Amniotic epithelial cell (primary cell): ENCODE data around the gene GPATCH3.
"Not testable (repeated sequence)": the region's sequence is repeated elsewhere in the genome, so short reads cannot be mapped to it uniquely, and the experiment has no call there.

ENCODE experiments used
- DNase-seq: peaks from one replicate; pipeline ENCODE4 v3.0.0-alpha.2; 2010; ENCODE audit warnings: low read depth

Gene GPATCH3

DNA sequence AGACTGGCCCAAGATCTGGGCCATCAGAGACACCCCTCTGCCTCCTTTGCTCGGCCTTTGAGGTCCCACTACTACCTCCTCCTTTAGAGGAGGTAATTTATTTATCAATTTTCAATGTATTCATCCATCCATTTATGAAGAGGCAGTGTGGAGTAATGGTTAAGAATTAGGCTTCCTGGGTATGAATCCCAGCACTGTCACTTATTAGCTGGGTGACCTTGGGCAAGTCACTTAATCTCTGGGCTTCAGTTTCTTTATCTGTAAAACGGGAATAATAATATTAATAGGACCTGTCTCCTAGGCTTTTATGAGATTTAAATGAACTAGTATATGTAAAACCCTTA, 11.9 kb upstream of the GPATCH3 start:
- DNase-seq, result no peak

DNA sequence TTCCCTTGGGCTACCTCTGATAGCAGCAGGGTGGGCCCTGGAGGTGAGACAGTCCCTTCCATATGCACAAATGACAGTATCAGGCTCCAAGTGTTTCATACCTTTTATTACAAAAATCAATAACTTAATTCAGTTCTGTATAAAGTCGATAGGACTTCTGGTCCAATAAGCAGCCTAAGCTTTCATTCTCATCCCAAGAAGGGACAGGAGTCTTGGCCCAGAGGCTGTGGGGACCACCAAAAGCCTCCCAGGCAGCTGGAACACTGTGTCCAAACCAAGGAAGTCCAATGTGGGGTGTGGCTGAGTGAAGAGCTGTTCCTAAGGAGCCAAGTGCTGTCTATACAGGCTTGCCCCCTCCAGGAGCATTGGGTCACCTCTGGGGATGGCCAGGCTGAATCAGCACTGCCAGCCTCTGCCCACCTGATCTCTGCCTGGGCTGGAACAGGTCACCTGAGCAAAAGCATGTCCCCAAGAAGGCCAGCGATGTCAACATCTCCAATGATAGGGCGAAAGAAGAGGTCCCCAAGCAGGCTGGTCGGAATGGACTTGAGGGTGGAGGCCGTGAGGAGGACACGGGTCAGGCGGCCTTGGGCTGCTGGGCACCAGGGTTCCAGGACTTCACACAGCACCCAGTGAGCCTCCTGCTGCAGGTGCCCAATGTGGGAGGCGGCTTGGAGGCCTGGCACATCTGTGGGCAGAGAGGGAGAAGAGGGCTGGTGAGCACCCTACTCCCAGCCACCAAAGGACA, 11.3 kb upstream of the GPATCH3 start:
- no peak for DNase-seq

DNA sequence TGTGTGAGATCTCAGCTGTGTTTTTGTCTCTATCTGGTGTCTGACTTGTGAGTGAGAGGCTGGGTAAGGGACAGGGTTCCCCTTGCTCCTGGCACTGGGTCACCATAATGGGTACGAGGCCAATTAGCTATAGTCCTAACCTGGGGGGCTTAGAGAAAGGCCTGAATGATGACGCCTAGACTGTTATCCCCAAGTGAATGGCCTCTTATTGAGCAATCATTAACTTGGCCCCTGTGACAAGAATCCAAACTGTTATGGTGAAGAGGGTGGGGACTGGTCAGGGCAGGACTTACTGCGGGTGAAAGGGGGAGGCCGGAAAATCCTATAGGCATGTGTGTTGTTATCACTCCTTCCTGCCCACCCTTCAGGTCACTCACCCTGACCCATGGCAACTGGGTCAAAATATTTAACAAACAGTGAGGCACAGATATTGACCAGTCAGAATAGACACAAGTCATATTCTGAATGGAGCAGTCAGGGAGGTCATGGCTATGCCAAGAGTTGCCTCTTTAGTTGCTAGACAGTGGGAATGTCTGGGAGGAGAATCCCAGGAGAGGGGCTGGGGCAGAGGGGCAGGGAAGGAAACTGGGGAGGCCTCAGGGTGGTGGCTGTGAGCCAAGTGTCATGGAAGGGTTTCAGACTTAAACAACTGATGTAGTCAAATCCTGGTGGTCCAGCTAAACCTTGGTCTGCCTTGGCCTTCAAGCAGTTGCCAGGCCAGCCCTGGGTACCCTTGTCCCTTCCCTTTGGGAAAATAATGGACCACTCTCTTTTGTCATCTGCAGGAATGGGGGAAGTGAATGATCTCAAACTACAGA, 10.3 kb upstream of the GPATCH3 start:
- no peak for DNase-seq

DNA sequence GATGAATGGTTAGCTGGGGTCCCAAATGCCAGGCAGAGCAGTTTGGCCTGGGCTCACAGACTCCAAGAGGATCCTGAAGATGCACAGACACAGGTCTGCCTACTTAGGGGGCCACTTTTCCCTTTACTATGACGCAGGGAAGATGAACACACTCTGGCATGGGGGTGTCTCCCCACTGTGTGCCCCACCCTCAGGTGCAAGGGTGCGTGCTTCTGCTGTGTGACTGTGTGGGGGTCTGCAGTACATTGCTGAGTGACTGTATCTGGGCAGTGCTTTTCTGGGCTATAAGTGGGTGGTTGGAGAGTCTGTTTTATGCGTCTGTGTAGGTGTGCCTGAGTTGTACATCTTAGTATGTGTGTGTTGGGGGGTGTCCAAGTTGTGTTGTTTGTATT, 9.7 kb upstream of the GPATCH3 start:
- no peak for DNase-seq

DNA sequence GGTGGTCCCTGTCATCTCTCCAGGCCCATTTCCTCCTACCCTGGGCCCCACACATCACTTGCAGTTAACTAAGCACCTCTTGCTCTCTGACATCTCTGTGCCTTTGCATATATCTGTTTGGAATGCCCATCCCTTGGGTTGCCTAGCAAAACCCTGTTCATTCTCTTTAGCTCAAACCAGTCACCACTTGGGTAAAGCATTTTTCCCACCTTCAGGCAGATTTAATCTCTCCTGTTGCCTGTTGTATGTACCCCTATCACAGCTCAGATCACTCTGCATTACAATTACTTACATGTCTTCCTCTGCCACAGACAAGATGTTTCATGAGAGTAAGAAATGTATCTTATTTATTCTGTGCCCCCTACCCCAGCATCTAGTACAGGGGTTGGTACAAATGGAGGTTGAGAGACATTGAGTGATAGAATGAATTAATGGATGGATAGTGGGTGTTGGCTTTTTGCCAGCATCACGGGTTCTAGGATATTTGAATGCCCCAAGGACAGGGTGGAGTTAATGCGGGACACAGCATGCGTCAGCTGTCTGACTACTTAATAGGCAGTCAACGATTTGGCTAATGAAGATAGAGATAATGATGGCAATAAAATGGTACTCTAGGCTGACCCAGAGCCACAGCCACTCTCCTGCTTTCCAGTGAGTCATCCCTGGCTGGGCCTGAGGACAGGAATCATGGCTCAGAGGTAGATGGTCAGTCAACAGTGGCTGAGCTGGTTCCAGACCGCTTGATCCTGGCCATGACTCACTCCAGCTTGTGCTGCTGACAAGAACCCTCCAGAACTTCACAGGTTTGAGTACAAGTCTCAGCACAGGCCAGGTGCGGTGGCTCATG, 7.0 kb upstream of the GPATCH3 start:
- peak; percentile 88 for DNase-seq

DNA sequence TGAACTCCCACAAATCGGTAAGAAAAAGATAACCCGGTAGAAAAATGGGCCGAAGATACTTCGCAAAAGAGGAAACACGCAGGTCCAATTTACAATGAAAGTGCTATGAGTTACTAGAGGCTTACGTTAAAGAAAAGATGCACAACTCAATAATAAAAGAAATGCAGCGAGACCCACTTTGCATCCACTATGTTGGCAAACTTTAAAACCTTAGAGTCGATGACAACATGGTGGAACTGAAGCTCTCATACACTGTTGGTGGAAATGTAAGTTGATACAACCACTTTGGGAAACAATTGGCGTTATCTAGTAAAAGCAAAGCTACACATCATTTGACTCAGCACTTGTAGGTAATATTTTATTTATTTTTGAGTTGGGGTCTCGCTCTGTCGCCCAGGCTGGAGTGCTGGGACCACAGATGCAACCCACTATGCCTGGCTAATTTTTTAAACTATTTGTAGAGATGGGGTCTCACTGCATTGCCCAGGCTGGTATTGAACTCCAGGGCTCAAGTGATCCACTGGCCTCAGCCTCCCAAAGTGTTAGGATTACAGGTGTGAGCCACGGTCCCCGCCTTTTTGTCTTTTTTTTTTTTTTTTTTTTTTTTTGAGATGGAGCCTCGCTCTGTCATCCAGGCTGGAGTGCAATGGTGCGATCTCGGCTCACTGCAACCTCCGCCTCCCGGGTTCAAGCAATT, 696 bp upstream of the GPATCH3 start:
- DNase-seq, result no peak

DNA sequence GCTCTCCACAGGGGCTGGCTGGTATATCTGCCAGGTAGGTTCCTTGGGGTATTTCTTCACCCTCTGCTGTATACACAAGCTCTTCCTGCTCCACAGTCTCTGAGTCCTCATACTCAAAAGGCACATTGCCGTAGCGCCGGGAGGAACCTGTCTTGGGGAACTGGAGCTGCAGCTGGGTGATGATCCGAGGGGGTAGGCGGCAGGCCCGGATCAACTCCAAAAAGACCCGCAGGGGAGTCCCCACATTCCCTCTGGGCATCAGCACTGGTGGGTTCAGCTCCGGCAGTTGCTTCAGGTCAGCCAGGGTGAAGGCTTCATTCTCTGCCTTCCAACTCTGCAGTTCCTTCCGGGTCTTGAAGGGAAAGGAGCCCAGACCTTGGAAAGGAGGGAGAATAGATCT, 2.9 kb downstream of the GPATCH3 start:
- no peak for DNase-seq

DNA sequence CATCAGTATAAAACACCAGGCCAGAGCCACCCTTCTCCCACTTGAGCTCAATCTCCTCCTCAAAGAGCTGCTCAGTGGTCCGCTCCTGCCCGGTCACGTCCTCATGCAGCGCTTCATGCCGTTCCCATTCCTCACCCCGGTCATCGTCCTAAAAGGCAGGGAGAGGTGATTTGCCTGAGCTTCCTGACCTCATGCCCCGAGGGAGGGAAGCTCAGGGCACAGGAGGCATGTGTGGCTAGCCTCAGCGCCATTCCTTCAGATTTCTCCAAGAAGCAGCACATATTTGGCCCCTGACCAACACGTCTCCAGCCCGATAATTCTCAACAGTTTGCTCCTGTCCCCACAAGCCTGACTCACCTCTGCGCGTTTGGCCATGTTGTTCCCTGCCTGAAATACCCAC, 6.0 kb downstream of the GPATCH3 start:
- DNase-seq, result no peak

DNA sequence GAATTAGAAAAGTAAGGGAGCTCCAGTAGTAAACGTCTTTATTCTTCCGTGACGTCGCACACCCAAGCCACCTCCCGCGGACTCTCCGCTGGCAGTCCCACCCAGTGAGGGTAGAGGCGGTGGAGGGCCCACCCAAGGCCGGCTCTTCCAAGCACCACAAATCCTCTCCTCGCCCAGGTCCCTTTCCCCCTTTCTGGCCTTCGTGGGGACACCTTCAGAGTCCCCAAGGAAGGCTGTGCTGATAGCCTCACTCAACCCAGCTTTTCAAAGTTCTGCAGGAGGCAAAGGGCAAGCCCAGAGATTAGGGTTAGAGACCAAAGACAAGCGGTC, 9.8 kb downstream of the GPATCH3 start:
- no peak for DNase-seq

DNA sequence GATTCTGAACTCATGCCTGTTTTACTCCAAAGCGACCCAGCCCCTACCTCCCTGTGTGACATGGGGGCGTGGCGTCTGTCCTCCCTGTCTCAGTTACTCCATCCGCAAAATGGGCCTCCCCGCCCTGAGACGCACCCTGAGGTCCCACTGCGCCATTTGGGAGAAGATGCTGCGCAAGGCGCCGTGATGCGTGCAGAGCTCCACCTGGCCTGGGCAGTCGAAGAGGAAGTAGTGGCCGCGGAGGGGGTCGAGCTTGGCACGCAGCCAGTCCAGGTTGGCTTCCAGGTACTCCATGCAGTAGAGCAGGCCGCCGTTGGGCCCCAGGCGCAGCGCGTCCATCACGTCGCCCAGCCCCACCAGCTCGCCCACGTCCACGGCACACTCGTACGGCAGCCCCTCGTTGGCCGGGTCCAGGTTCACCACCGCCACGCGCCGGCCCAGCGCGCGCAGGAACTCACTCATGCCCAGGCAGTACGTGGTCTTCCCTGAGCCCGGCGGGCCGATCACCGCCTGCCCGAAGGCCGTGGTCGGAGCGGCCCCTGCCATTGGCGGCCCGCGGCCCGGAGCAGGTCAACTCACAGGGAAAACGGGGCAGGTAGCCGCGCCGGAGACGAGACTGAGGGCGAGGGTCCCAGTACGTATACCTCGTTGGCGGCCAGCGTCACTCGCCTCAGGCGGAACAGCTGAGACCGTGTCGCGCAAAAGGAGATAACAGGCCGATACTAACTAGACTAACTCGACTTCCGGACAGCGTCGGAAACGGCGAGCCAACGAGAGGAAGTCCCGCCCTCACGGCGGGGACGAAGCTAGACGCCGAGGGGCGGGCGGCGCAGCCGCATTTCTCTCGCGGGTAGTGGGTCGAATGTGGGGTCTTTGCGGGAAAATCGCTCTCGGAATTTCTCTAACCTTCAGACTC, 10.5 kb downstream of the GPATCH3 start, which contains the start of gene GPN2:
Gene GPN2 (minus strand): TSS at position 733 of the 916 bp plus-strand sequence. CDS start 187 bp downstream, at position 546.
- DNase-seq, result peak; percentile 70

DNA sequence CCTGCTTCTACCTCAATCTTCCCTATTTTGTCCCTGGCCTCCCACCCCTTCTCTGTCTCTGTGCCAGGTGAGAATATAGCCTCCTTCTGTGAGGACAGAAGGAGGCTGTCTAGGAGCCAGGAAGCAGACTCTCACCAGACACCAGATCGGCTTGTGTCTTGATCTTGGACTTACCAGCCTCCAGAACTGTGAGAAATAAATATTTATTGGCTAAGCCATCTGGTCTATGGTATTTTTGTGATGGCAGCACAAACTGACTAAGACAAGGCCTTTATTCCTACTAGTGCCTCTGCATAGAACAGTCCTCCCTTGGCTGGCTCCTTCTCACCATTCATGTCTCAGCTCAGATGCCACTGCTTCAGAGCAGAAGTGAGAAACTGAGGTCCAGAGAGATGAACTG, 12.0 kb downstream of the GPATCH3 start:
- DNase-seq, result no peak

DNA sequence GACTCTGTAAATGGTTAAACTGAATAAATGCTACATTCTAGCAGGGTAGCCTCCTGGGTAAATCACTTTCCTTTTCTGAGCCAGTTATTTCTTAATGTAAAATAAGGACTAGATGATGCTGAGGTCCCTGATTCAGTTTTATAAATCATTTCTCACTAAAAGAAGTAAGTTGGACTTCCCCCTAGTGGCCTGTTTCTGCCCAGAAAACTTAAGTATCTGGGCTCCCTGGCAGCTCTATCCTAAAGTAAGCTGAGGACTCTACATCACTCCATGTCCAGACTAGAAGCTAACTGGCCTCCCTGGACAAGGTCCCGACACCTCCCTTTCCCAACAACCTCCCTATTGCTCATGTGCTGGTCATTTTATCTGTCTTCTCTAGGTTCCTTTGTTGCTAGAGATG, 13.1 kb downstream of the GPATCH3 start:
- DNase-seq, result peak; percentile 54

DNA sequence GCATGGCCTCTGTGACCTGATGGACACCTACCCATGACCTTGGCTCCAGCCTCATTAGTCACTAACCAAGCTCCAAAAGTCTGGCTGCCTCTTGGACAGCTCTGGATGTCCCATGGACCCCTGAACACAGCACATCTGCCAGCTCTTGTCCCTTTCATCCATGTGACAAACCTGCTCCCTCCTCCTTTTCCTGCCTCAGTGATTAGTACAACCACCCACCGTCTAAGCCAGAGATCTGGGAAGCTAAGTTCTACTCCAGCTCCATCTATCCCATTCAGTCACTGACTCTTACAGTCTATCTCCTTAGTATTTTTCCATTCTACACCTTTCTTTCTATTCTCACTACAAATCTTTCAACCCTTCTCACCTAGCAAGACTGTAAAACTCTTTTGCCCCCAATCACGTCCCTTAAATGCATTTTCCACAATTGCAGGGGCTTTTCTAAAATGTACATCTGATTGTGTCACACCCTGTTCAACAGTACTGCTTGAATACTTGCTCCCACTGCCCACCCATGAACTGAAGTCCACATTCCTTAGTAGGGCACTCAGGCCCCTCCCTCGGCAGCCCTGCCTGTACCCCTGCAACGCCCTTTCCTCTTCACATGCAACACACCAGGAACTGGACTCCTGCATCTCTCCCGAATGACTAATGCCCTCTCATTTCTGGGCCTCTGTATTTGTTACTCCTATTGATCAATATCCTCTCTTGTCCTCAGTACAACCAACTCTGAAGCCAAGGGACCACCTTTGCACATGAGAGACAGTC, 17.4 kb downstream of the GPATCH3 start:
- DNase-seq, result no peak

DNA sequence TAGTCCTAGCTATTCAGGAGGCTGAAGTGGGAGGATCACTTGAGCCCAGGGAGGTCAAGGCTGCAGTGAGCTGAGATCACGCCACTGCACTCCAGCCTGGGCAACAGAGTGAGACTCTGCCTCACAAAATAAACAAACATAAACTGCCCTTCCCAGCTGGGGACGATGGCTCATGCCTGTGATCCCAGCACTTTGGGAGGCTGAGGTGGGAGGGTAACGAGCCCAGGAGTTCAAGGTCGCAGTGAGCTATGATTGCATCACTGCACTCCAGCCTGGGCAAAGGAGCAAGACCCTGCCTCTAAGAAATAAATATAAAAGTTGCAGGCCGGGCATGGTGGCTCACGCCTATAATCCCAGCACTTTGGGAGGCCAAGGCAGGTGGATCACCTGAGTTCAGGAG, 18.7 kb downstream of the GPATCH3 start:
- DNase-seq, result not testable (repeated sequence)

DNA sequence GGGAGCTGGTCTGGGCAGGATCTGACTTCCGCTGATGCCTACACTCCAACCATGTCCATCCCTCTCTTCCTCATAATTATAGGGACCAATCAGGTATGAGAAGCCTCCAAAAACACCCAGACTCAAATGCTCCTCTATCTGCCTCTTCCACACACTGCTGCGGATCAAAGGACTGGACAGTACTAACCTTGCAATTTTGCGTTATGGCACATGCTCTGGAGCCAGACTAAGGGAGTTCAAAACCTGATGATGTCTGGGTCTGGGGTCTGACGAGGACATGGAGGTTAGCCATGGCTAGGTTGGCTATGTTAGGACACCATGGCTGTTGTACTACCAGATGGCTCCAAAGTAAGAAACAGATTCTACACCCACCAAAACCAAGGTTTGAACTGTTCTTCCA, 20.5 kb downstream of the GPATCH3 start:
- DNase-seq, result no peak

DNA sequence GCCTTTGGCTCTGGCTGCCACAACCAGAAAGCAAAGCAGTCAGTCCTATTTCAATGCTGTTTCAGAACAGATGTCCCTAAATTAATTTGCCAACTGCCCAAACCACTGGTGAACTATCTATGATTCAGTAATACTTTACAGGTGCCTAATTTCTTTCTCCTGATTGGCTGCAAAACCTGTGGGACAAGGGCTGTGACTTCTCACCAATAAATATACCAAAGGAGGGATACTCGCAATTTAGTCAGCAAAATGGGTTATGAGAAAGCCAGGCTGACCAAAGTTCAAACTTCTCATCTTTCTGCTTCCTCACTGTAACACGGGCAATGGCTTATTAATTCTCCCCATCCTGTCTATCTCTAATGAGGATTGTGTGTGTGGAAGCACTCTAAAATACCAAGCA, 22.9 kb downstream of the GPATCH3 start:
- DNase-seq, result no peak

DNA sequence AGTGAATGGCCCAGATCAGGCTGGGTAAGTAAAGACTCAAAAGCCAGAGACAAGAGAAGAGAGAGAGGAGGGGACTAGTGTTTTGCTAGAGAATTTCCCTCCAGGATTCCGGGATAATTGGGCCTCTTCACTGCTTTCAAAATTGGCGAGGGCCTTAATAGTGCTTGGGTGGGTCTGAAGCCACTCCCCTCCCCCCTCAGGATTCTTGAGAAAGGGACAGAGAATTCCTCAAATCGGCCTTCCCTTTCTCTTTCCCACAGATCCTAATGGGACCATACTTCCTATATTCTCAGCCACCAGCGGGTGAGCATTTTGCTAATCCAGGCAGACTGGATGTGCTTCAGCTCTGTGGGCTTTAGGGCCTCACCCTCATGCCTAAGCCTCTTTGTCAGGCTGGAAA, 25.4 kb downstream of the GPATCH3 start:
- no peak for DNase-seq

DNA sequence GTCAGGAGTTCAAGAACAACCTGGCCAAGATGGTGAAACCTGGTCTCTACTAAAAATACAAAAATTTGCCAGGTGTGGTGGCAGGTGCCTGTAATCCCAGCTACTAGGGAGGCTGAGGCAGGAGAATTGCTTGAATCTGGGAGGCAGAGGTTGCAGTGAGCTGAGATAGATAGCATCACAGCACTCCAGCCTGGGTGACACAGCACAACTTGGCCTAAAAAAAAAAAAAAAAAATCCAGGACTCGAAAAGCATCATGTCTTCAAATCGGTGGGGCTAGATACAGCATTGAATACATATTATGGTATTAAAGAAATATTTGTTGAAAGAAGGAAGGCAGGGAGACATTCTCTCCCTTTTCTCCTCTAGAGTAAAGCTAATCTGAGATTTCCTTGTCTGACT, 27.2 kb downstream of the GPATCH3 start:
- not testable (repeated sequence) for DNase-seq

DNA sequence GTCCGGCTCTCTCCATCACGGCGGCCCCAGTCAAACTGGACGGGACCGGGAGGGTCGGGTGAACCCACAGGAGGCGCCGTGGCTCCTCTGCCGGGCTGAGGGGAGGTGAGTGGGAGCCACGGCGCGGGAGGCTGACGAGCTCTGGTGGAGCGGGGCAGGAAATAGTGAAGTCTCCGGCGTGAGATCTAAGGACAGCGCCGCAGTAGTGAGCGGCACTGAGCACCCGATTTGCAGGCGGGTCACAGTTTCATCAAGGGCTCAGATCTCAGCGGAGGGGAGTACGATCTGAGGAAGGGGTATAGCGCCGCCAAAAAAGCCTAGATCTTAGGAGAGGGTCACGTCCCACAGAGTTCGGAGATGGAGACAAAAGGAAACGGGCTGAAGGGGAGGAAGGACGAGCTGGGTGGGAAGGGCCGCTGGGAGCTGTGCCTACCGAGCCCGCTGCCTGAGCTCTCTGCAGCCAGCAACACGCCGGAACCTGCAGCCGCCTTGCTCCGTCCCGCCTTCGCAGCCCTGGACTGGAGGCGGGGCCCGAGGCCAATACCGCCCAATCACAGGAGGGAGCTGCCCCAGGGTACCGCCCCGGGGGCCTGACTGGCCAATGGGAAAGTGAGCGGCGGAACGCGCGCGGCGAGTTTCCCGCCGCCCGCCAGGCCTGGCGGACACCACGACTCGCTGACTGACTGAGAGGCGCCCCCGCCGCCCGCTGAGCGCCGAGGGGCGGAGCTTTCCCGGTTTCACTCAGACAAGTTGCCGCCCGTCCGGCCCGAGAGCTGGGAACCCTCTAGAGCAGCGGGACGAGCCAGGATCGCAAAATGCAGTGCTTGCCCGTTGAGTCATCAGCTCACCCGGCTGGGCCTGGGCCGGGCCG, 35.4 kb downstream of the GPATCH3 start:
- peak; percentile 95 for DNase-seq
